Lower leg skin (tissue), 3 donors: ENCODE data around the gene CDKN2D.

ENCODE experiments used
- POLR2A ChIP-seq, 2 donors: fragments of 450-650 bp; IDR thresholded peaks; one replicate each; pipeline ENCODE4 v1.6.1; 2016 to 2017; ENCODE audit warnings: antibody characterized with exemption in 2 of 2, mild to moderate bottlenecking in 1 of 2, moderate library complexity in 1 of 2
- TF ChIP-seq, protein P1 (sequence below), 3 donors: fragments of 450-650 bp; IDR thresholded peaks; one replicate each; pipeline ENCODE4 v1.5.1; 2016; ENCODE audit warnings: antibody characterized with exemption in 3 of 3, mild to moderate bottlenecking in 3 of 3, moderate library complexity in 2 of 3

DNA sequence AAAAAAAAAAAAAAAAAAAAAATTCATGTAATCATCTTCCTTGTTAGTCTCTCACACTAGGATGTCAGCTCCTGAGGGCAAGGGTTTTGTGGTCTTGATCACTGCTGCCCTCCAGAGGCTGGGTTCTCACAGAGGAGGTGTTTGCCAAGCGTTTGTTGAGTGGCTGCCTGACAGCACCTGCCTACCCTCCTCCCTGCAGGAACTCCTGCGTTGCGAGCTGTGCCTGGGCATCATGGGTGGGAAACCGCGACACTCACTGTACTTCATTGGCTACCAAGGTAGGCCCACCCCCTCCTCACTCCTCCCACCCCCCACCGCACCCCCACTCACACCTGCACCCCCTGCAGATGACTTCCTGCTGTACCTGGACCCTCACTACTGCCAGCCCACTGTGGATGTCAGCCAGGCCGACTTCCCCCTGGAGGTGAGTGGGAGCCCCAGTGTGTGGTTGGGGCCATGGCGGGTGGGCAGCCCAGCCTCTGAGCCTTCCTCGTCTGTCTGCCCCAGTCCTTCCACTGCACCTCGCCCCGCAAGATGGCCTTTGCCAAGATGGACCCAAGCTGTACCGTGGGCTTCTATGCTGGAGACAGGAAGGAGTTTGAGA, 17.0 kb downstream of the CDKN2D start:
- TF ChIP-seq POLR2A (IDR thresholded peaks at IDR 0.05): no peak
- TF ChIP-seq, protein P1, sequence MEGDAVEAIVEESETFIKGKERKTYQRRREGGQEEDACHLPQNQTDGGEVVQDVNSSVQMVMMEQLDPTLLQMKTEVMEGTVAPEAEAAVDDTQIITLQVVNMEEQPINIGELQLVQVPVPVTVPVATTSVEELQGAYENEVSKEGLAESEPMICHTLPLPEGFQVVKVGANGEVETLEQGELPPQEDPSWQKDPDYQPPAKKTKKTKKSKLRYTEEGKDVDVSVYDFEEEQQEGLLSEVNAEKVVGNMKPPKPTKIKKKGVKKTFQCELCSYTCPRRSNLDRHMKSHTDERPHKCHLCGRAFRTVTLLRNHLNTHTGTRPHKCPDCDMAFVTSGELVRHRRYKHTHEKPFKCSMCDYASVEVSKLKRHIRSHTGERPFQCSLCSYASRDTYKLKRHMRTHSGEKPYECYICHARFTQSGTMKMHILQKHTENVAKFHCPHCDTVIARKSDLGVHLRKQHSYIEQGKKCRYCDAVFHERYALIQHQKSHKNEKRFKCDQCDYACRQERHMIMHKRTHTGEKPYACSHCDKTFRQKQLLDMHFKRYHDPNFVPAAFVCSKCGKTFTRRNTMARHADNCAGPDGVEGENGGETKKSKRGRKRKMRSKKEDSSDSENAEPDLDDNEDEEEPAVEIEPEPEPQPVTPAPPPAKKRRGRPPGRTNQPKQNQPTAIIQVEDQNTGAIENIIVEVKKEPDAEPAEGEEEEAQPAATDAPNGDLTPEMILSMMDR (IDR thresholded peaks at IDR 0.05): no peak
